PFSK-1 (cell line): ENCODE data around the gene ST3GAL5.

ENCODE experiments used
- FOXP2 ChIP-seq: optimal IDR thresholded peaks from 2 replicates; pipeline ENCODE3; 2011; ENCODE audit warnings: borderline replicate concordance, control low read depth, inconsistent platforms; ENCODE audit not compliant: insufficient read depth; ENCODE audit errors: extremely low read length, extremely low read depth
- POLR2AphosphoS5 ChIP-seq: IDR thresholded peaks from 2 replicates; pipeline ENCODE4 v1.6.1; 2012; ENCODE audit warnings: low read depth, mild to moderate bottlenecking, control low read depth, low read length, moderate library complexity
- SIN3A ChIP-seq: IDR thresholded peaks from 2 replicates; pipeline ENCODE4 v1.6.1; 2012; ENCODE audit warnings: mild to moderate bottlenecking, low read length, moderate library complexity, borderline replicate concordance; ENCODE audit not compliant: insufficient read depth
- TAF1 ChIP-seq: IDR thresholded peaks from 2 replicates; pipeline ENCODE4 v1.6.1; 2012; ENCODE audit warnings: low read length, control low read depth, borderline replicate concordance; ENCODE audit not compliant: insufficient read depth
- TF ChIP-seq, protein P1 (sequence below), 2 experiments: IDR thresholded peaks; 2 replicates each; pipeline versions ENCODE4 v1.6.1 to v1.8.0; 2011 to 2012; ENCODE audit warnings: low read depth in 2 of 2, low read length in 2 of 2, control low read depth in 1 of 2, inconsistent platforms in 1 of 2, mild to moderate bottlenecking in 1 of 2, moderate library complexity in 1 of 2; ENCODE audit not compliant: insufficient read depth in 1 of 2

ST3GAL5 gene

DNA sequence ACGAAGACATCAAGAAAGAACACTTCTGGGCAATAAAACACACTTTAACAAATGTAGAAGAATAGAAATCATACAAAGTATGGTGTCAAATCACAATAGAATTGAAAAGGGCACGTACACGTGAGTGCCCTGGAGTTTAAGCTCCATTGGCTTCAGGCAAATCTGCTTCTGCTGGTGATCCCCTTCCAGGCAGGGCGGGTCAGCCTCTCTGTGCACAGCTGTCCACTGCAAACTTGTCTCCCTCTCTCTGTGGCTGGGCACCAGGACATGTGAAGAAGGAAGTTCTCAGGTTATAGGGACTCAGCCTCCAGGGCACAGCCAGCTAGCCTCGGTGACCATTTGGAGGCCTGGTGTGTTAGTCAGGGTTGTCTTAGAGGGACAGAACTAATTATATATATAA is 66.0 kb downstream of the ST3GAL5 start:
- TF ChIP-seq SIN3A (no peak), FOXP2 (no peak), TAF1 (no peak), POLR2AphosphoS5 (no peak)
- TF ChIP-seq, protein P1, sequence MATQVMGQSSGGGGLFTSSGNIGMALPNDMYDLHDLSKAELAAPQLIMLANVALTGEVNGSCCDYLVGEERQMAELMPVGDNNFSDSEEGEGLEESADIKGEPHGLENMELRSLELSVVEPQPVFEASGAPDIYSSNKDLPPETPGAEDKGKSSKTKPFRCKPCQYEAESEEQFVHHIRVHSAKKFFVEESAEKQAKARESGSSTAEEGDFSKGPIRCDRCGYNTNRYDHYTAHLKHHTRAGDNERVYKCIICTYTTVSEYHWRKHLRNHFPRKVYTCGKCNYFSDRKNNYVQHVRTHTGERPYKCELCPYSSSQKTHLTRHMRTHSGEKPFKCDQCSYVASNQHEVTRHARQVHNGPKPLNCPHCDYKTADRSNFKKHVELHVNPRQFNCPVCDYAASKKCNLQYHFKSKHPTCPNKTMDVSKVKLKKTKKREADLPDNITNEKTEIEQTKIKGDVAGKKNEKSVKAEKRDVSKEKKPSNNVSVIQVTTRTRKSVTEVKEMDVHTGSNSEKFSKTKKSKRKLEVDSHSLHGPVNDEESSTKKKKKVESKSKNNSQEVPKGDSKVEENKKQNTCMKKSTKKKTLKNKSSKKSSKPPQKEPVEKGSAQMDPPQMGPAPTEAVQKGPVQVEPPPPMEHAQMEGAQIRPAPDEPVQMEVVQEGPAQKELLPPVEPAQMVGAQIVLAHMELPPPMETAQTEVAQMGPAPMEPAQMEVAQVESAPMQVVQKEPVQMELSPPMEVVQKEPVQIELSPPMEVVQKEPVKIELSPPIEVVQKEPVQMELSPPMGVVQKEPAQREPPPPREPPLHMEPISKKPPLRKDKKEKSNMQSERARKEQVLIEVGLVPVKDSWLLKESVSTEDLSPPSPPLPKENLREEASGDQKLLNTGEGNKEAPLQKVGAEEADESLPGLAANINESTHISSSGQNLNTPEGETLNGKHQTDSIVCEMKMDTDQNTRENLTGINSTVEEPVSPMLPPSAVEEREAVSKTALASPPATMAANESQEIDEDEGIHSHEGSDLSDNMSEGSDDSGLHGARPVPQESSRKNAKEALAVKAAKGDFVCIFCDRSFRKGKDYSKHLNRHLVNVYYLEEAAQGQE (IDR thresholded peaks at IDR 0.05; ENCODE audit: insufficient read depth in 1 of 2, low read depth in 2 of 2, low read length in 2 of 2) = no peak

DNA sequence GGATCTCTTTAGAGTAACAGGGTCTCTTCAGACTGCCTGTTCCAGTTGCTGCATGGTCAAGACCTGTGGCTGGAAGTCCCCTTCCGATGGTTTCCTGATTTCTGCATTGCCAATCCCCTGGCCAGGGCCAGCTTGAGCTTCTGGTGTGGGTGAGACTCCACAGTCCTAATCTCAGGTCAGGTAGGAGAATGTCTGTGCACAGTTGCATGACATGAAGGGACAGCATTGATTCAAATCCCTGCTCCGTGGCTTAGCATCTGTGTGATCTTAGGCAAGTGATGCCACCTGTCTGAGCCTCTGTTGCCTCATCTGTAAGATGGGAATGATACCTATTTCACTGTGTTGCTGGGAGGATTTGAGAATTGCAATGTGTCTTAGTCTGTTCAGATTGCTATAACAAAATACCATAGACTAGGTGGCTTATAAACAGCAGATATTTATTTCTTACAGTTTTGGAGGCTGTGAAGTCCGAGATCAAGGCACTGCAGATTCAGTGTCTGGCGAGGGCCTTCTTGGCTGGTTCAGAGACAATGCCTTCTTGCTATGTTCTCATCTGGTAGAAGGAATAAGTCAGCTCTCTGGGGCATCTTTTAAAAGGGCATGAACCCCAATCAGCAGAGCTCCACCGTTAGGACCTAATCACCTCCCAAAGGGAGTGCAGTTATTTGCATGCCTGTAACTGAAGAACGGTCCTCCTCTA is 68.8 kb downstream of the ST3GAL5 start:
- TF ChIP-seq, protein P1 (IDR thresholded peaks at IDR 0.05; ENCODE audit: insufficient read depth in 1 of 2, low read depth in 2 of 2, low read length in 2 of 2) = no peak
- TF ChIP-seq POLR2AphosphoS5 = no peak
- TF ChIP-seq SIN3A = no peak

DNA sequence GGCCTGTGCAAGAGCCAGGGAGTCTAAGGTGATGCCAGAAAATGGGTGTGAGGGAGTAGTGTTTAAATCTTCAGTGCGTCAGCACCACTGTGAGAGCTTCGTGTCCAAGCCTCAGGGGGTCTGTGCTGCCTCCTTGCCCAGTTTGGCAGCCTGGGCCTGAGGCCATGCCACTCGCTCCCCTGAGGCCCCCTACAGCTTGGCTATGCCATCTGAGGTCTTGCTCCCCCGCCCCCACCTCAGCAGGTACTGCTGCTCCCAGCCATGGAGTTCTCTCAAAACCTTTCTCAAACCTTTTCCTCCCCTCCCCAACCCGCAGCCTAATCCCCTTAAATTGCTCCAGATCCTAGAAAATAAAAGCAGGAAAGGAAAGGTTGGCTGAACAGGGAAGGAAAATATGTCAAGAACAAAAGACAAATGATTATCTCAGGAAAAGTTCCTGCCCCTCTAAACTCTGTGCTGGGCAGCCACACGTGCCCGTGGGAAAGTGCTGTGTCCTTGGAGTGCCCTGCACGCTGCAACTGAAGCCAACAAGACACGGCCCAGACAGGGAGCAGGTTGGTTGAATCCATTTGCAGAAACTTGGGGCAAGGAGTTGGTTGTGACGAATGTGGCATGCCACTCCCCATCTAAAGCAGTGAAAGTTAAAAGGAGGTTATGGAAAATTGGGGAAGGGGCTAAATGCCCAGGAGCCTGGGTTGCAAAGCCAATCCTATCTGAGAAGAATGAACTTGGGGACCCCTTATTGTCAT is 73.8 kb downstream of the ST3GAL5 start:
- no peak for TF ChIP-seq SIN3A
- no peak for TF ChIP-seq TAF1
- TF ChIP-seq POLR2AphosphoS5 = no peak
- TF ChIP-seq, protein P1 (IDR thresholded peaks at IDR 0.05; ENCODE audit: insufficient read depth in 1 of 2, low read depth in 2 of 2, low read length in 2 of 2) = no peak
- no peak for TF ChIP-seq FOXP2

DNA sequence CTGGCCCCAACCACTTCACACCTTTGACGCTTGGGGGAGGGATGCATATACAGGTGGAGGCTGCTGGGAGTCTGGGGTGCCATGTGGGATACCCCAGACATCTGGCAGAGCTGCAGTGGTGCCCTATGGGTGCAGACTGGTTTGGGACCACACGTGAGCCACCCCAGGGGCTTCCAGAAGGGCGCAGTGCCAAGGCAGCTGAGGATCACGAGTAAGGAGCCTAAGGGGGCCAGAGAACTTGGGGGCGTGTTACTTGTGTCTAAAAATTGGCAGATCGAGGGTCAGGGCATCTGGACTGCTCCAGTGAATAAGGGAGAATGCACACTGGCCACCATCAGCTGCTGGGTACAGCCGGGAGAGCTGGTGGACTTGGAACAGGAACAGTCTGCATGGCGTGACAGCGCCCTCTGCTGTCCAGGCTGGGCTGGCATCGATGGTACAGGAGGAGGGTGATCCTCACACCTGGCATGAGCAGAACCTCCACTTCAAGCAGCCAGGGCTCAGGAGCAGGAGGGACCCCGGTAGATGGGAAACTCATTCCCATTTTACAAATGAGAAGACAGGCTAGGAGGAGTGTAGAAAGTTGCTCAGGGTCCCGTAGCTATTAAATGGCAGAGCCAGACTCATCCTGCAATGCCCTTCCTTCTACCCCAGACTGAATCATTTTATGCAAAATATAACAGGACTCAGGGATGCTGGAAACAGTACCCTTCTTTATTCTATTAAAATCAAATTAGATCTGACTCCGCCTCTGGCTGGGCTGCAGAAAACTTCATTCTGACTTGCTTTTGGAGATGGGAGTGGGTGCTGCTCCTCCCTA is 74.6 kb downstream of the ST3GAL5 start:
- peak; percentile 73 for TF ChIP-seq FOXP2
- no peak for TF ChIP-seq SIN3A

DNA sequence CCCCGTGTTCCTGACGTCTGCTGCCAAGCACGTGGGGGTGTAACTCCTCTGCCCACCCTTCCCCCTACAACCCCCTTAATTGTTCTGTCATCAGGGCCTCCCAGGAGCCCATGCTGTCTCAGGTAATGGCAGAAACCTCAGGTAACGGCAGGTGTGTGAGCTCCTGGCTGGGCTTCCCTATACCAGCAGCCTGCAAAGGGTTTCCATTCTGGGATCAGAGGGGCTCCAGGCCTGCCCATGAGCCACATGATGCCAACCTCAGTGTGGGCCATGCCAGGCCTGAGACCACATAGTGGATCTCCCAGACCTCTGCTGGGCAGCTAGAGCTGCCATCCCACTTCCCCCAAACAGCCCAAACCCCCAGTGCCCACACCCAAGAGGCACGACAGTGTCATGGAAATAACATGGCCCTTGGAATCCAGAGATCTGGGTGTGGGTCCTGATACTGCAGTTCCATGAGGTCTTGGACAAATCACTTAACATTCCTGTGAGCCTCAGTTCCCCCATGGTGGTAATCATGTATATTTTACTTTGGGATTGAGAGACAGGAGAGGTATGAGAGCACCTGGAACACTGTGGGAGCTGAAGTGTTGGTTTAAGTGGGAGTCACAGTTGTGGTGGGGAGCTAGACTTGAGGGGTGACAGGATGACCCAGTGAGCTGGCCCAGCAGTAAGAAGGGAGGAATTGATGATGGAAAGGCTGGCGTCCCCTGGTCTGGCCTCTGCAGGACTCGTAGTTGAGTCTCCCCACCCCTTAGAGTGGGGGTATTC is 75.4 kb downstream of the ST3GAL5 start:
- TF ChIP-seq, protein P1 (IDR thresholded peaks at IDR 0.05; ENCODE audit: insufficient read depth in 1 of 2, low read depth in 2 of 2, low read length in 2 of 2) = no peak
- no peak for TF ChIP-seq TAF1
- no peak for TF ChIP-seq FOXP2
- TF ChIP-seq SIN3A = no peak
- no peak for TF ChIP-seq POLR2AphosphoS5
